Suppressor macrophage treated with lipopolysaccharide for 4 hours (primary cell): ENCODE measurements around the gene SLITRK4.
A peak's percentile ranks its signal among the peaks of the same experiment; 100 is the strongest.

Source experiments
- DNase-seq: peaks from one replicate; pipeline ENCODE4 v3.0.0-alpha.2; 2020

SLITRK4 gene

GRCh38 chrX:143635915-143636314, at the start of gene SLITRK4:
TSS of gene SLITRK4 (minus strand) at chrX:143636101. CDS start at chrX:143631108, 4,993 bp downstream.
- no peak for DNase-seq

GRCh38 chrX:143683486-143683885, 47.6 kb upstream of the SLITRK4 start:
- DNase-seq, result no peak

- DNase-seq, result no peak
These were observed 39.0 kb upstream of the SLITRK4 start for GRCh38 chrX:143674926-143675325.

GRCh38 chrX:143669395-143669794, 33.5 kb upstream of the SLITRK4 start:
- DNase-seq, result peak; percentile 2

- peak; percentile 16 for DNase-seq
These were observed 28.4 kb upstream of the SLITRK4 start for GRCh38 chrX:143664302-143664701.

GRCh38 chrX:143663755-143664154, 27.9 kb upstream of the SLITRK4 start:
- no peak for DNase-seq

- DNase-seq, result no peak
These were observed 25.4 kb upstream of the SLITRK4 start for GRCh38 chrX:143661286-143661685.

GRCh38 chrX:143648705-143649104, 12.8 kb upstream of the SLITRK4 start:
- peak; percentile 63 for DNase-seq

- DNase-seq, result peak; percentile 14
These were observed 6.5 kb upstream of the SLITRK4 start for GRCh38 chrX:143642426-143642825.

GRCh38 chrX:143636831-143637230, 930 bp upstream of the SLITRK4 start:
- DNase-seq, result no peak

GRCh38 chrX:143634663-143635455, 1.0 kb downstream of the SLITRK4 start:
- DNase-seq, result no peak

- DNase-seq, result no peak
These were observed 1.6 kb downstream of the SLITRK4 start for GRCh38 chrX:143634309-143634662.

- peak; percentile 10 for DNase-seq
These were observed 2.2 kb downstream of the SLITRK4 start for GRCh38 chrX:143633461-143634308.

- peak; percentile 67 for DNase-seq
These were observed 3.1 kb downstream of the SLITRK4 start for GRCh38 chrX:143632625-143633410.

- DNase-seq, result no peak
These were observed 12.2 kb downstream of the SLITRK4 start for GRCh38 chrX:143623657-143624056.

- DNase-seq, result no peak
These were observed 14.6 kb downstream of the SLITRK4 start for GRCh38 chrX:143621276-143621675.

- no peak for DNase-seq
These were observed 20.1 kb downstream of the SLITRK4 start for GRCh38 chrX:143615851-143616250.

- DNase-seq, result no peak
These were observed 34.1 kb downstream of the SLITRK4 start for GRCh38 chrX:143601809-143602208.

GRCh38 chrX:143581240-143581639, 54.7 kb downstream of the SLITRK4 start:
- peak; percentile 19 for DNase-seq

- DNase-seq, result peak; percentile 56
These were observed 55.6 kb downstream of the SLITRK4 start for GRCh38 chrX:143580266-143580665.
